ENCODE results near the gene PEX5L.
"Not testable (repeated sequence)": the region's sequence is repeated elsewhere in the genome, so short reads cannot be mapped to it uniquely, and the experiment has no call there.

PEX5L gene

GRCh38 chr3:180011927-180012326 is 24.8 kb downstream of the PEX5L start:
- no peaks in the 10 kb centered on the region for H4K20me1 ChIP-seq (ENCODE audit: insufficient read depth, low read length)
- no peaks in the 10 kb centered on the region for H3K36me3 ChIP-seq (replicated peaks; ENCODE audit: insufficient read depth, low read length)
- H3K27me3 ChIP-seq (replicated peaks; ENCODE audit: insufficient read depth, low read length): no peaks in the 10 kb centered on the region
- no peaks in the 10 kb centered on the region; the same call in 1 of the 2 replicates for H3K9me3 ChIP-seq (replicated peaks; ENCODE audit: insufficient read depth, low read length)
- no peak overlapping the region for H3K4me2 ChIP-seq (ENCODE audit: low read depth, low read length)
- no peak overlapping the region for H3K27ac ChIP-seq (ENCODE audit: low read length)
- no peak overlapping the region for H3K4me3 ChIP-seq (ENCODE audit: low read length)
- H2AFZ ChIP-seq (ENCODE audit: low read length): no peak overlapping the region
- H3K9ac ChIP-seq (ENCODE audit: low read length): no peak overlapping the region
- TF ChIP-seq EZH2 (optimal IDR thresholded peaks at IDR 0.05; ENCODE audit: low read depth, low read length): no peak
- no peak for TF ChIP-seq CTCF (IDR thresholded peaks at IDR 0.05; ENCODE audit: low read length)
- TF ChIP-seq EZH2phosphoT487 (IDR thresholded peaks at IDR 0.05; ENCODE audit: low read length): no peak
- no peaks in the 10 kb centered on the region for H3K9me2 ChIP-seq (replicated peaks; ENCODE audit: insufficient read depth, low read length)
- H3K79me2 ChIP-seq (ENCODE audit: low read length): no peaks in the 10 kb centered on the region
- H3K4me1 ChIP-seq (ENCODE audit: low read length): no peaks in the 10 kb centered on the region
- DNase-seq: no peak
- no peaks in the 10 kb centered on the region for H3F3A ChIP-seq (ENCODE audit: insufficient read depth, low read length)

- DNase-seq; H4K20me1 ChIP-seq (ENCODE audit: insufficient read depth, low read length); H3K27me3 ChIP-seq (replicated peaks; ENCODE audit: insufficient read depth, low read length); H3K79me2 ChIP-seq (ENCODE audit: low read length); H3K9me2 ChIP-seq (replicated peaks; ENCODE audit: insufficient read depth, low read length); H3K36me3 ChIP-seq (replicated peaks; ENCODE audit: insufficient read depth, low read length); H3K4me3 ChIP-seq (ENCODE audit: low read length); H3K4me1 ChIP-seq (ENCODE audit: low read length); H3K4me2 ChIP-seq (ENCODE audit: low read depth, low read length); H2AFZ ChIP-seq (ENCODE audit: low read length); H3K27ac ChIP-seq (ENCODE audit: low read length); H3F3A ChIP-seq (ENCODE audit: insufficient read depth, low read length); H3K9me3 ChIP-seq (replicated peaks; ENCODE audit: insufficient read depth, low read length); H3K9ac ChIP-seq (ENCODE audit: low read length): not testable (repeated sequence)
Observed at GRCh38 chr3:180008318-180008717, 28.4 kb downstream of the PEX5L start.

GRCh38 chr3:180004542-180004941 is 32.2 kb downstream of the PEX5L start:
- no peak for DNase-seq
- TF ChIP-seq EZH2phosphoT487 (IDR thresholded peaks at IDR 0.05; ENCODE audit: low read length): no peak
- no peak for TF ChIP-seq CTCF (IDR thresholded peaks at IDR 0.05; ENCODE audit: low read length)
- TF ChIP-seq EZH2 (optimal IDR thresholded peaks at IDR 0.05; ENCODE audit: low read depth, low read length): no peak
- Histone ChIP-seq H3F3A (ENCODE audit: insufficient read depth, low read length) (no peaks in the 10 kb centered on the region), H3K79me2 (ENCODE audit: low read length) (no peaks in the 10 kb centered on the region), H3K4me1 (ENCODE audit: low read length) (no peaks in the 10 kb centered on the region), H3K27me3 (replicated peaks; ENCODE audit: insufficient read depth, low read length) (no peaks in the 10 kb centered on the region), H3K27ac (ENCODE audit: low read length) (no peak overlapping the region), H4K20me1 (ENCODE audit: insufficient read depth, low read length) (no peaks in the 10 kb centered on the region), H2AFZ (ENCODE audit: low read length) (no peak overlapping the region), H3K36me3 (replicated peaks; ENCODE audit: insufficient read depth, low read length) (no peaks in the 10 kb centered on the region), H3K4me3 (ENCODE audit: low read length) (no peak overlapping the region), H3K9me3 (replicated peaks; ENCODE audit: insufficient read depth, low read length) (no peaks in the 10 kb centered on the region; the same call in 1 of the 2 replicates), H3K9ac (ENCODE audit: low read length) (no peak overlapping the region), H3K4me2 (ENCODE audit: low read depth, low read length) (no peak overlapping the region), H3K9me2 (replicated peaks; ENCODE audit: insufficient read depth, low read length) (no peaks in the 10 kb centered on the region)

GRCh38 chr3:180002006-180002405 is 34.7 kb downstream of the PEX5L start:
- no peak for DNase-seq
- no peaks in the 10 kb centered on the region for H3K79me2 ChIP-seq (ENCODE audit: low read length)
- no peaks in the 10 kb centered on the region for H3F3A ChIP-seq (ENCODE audit: insufficient read depth, low read length)
- no peaks in the 10 kb centered on the region for H3K27me3 ChIP-seq (replicated peaks; ENCODE audit: insufficient read depth, low read length)
- H3K4me2 ChIP-seq (ENCODE audit: low read depth, low read length): no peak overlapping the region
- H3K27ac ChIP-seq (ENCODE audit: low read length): no peak overlapping the region
- no peak for TF ChIP-seq CTCF (IDR thresholded peaks at IDR 0.05; ENCODE audit: low read length)
- no peak for TF ChIP-seq EZH2phosphoT487 (IDR thresholded peaks at IDR 0.05; ENCODE audit: low read length)
- no peak for TF ChIP-seq EZH2 (optimal IDR thresholded peaks at IDR 0.05; ENCODE audit: low read depth, low read length)
- H3K9ac ChIP-seq (ENCODE audit: low read length): no peak overlapping the region
- H3K4me3 ChIP-seq (ENCODE audit: low read length): no peak overlapping the region
- H3K9me3 ChIP-seq (replicated peaks; ENCODE audit: insufficient read depth, low read length): no peaks in the 10 kb centered on the region
- H4K20me1 ChIP-seq (ENCODE audit: insufficient read depth, low read length): no peaks in the 10 kb centered on the region
- H2AFZ ChIP-seq (ENCODE audit: low read length): no peak overlapping the region
- no peaks in the 10 kb centered on the region for H3K4me1 ChIP-seq (ENCODE audit: low read length)
- no peaks in the 10 kb centered on the region for H3K36me3 ChIP-seq (replicated peaks; ENCODE audit: insufficient read depth, low read length)
- H3K9me2 ChIP-seq (replicated peaks; ENCODE audit: insufficient read depth, low read length): no peaks in the 10 kb centered on the region

Data from MM.1S (cell line).